HG02623 (cell line): ENCODE measurements around the gene SPATC1L.

Experiments used
- ATAC-seq: cut with Tn5 transposase; IDR thresholded peaks from one replicate; pipeline ENCODE4 v1.9.1; 2021; ENCODE audit warnings: moderate library complexity; ENCODE audit not compliant: unreplicated experiment

SPATC1L gene

GRCh38 chr21:46136739-46137349, 47.4 kb downstream of the SPATC1L start:
- ATAC-seq = no peak

- no peak for ATAC-seq
Observed at GRCh38 chr21:46135782-46136395, 48.4 kb downstream of the SPATC1L start.

GRCh38 chr21:46131838-46132651, 52.2 kb downstream of the SPATC1L start:
- ATAC-seq = no peak

- no peak for ATAC-seq
Observed at GRCh38 chr21:46131588-46131837, 52.7 kb downstream of the SPATC1L start.

- no peak for ATAC-seq
Observed at GRCh38 chr21:46130831-46131587, 53.2 kb downstream of the SPATC1L start.

- no peak for ATAC-seq
Observed at GRCh38 chr21:46129846-46130651, 54.2 kb downstream of the SPATC1L start.

- no peak for ATAC-seq
Observed at GRCh38 chr21:46128933-46129571, 55.2 kb downstream of the SPATC1L start.

GRCh38 chr21:46128106-46128932, 55.9 kb downstream of the SPATC1L start:
- no peak for ATAC-seq

- no peak for ATAC-seq
Observed at GRCh38 chr21:46127239-46128105, 56.8 kb downstream of the SPATC1L start.

- ATAC-seq = no peak
Observed at GRCh38 chr21:46126309-46127238, 57.7 kb downstream of the SPATC1L start.

GRCh38 chr21:46125846-46126301, 58.4 kb downstream of the SPATC1L start:
- no peak for ATAC-seq

- no peak for ATAC-seq
Observed at GRCh38 chr21:46124926-46125845, 59.1 kb downstream of the SPATC1L start.

- ATAC-seq = no peak
Observed at GRCh38 chr21:46124083-46124925, 60.0 kb downstream of the SPATC1L start.

GRCh38 chr21:46122758-46123683, 61.2 kb downstream of the SPATC1L start:
- no peak for ATAC-seq
